Astrocyte (in vitro differentiated cells and primary cell): ENCODE measurements around the gene SKIL. TPM values are rescaled to one million over a fixed set of nuclear protein-coding genes. Genes with fewer than 3 reads are reported as not detected.

Experiments used
- DNase-seq: peaks from one replicate; pipeline ENCODE4 v3.0.0-alpha.2; 2010; ENCODE audit warnings: low read depth
- FAIRE-seq: peaks from 2 replicates; lab custom pipeline; 2011; peaks lifted over from hg19 to GRCh38; lab: Jason Lieb, UNC
- H2AFZ ChIP-seq: 2 replicates; pipeline ENCODE4 v1.6.0; 2012; ENCODE audit warnings: low read depth, low read length, inconsistent platforms
- H3K27ac ChIP-seq: 2 replicates; pipeline ENCODE4 v1.5.1; 2011; ENCODE audit warnings: low read depth, low read length, inconsistent platforms
- H3K27me3 ChIP-seq: 2 replicates; pipeline ENCODE4 v1.6.0; 2011; ENCODE audit warnings: low read length, inconsistent platforms; ENCODE audit not compliant: insufficient read depth
- H3K36me3 ChIP-seq: 2 replicates; pipeline ENCODE4 v1.5.1; 2011; ENCODE audit warnings: low read length, inconsistent platforms; ENCODE audit not compliant: insufficient read depth
- H3K4me1 ChIP-seq: 2 replicates; pipeline ENCODE4 v1.5.1; 2011; ENCODE audit warnings: low read length, inconsistent platforms; ENCODE audit not compliant: insufficient read depth
- H3K4me2 ChIP-seq: 2 replicates; pipeline ENCODE4 v1.6.0; 2012; ENCODE audit warnings: low read length, inconsistent platforms
- H3K4me3 ChIP-seq: 2 replicates; pipeline ENCODE4 v1.5.1; 2011; ENCODE audit warnings: low read depth, mild to moderate bottlenecking, low read length, inconsistent platforms; ENCODE audit not compliant: insufficient read depth
- H3K79me2 ChIP-seq: 2 replicates; pipeline ENCODE4 v1.6.0; 2012; ENCODE audit warnings: mild to moderate bottlenecking, low read length, inconsistent platforms; ENCODE audit not compliant: insufficient read depth
- H3K9ac ChIP-seq: 2 replicates; pipeline ENCODE4 v1.6.0; 2012; ENCODE audit warnings: mild to moderate bottlenecking, low read length, inconsistent platforms
- H3K9me3 ChIP-seq: 2 replicates; pipeline ENCODE4 v1.5.1; 2012; ENCODE audit warnings: low read depth, mild to moderate bottlenecking, low read length, inconsistent platforms; ENCODE audit not compliant: insufficient read depth
- H4K20me1 ChIP-seq: 2 replicates; pipeline ENCODE4 v1.6.0; 2012; ENCODE audit warnings: low read length, inconsistent platforms; ENCODE audit not compliant: insufficient read depth
- H3K27ac Mint-ChIP-seq: one replicate; pipeline ENCODE4 v1.8.0; 2021; ENCODE audit warnings: mild to moderate bottlenecking, mixed read lengths; ENCODE audit not compliant: unreplicated experiment
- H3K27me3 Mint-ChIP-seq: one replicate; pipeline ENCODE4 v1.8.0; 2021; ENCODE audit warnings: low read depth, mixed read lengths; ENCODE audit not compliant: unreplicated experiment
- H3K36me3 Mint-ChIP-seq: one replicate; pipeline ENCODE4 v1.8.0; 2021; ENCODE audit warnings: low read depth, mixed read lengths; ENCODE audit not compliant: unreplicated experiment
- H3K4me1 Mint-ChIP-seq: one replicate; pipeline ENCODE4 v1.8.0; 2021; ENCODE audit warnings: low read depth, mixed read lengths; ENCODE audit not compliant: unreplicated experiment
- H3K4me3 Mint-ChIP-seq: one replicate; pipeline ENCODE4 v1.8.0; 2021; ENCODE audit warnings: mild to moderate bottlenecking, moderate library complexity, mixed read lengths; ENCODE audit not compliant: unreplicated experiment
- H3K9me3 Mint-ChIP-seq: one replicate; pipeline ENCODE4 v1.8.0; 2021; ENCODE audit warnings: mild to moderate bottlenecking, mixed read lengths; ENCODE audit not compliant: unreplicated experiment
- EZH2 ChIP-seq: IDR thresholded peaks from 2 replicates; pipeline ENCODE4 v1.6.1; 2012; ENCODE audit warnings: mild to moderate bottlenecking, low read length, inconsistent platforms; ENCODE audit not compliant: insufficient read depth
- total RNA-seq: library from RNA; stranded (reverse); gene quantifications from 2 replicates; pipeline ENCODE4 v1.2.1, GENCODE V29; 2021
- TF ChIP-seq, protein P1 (sequence below): IDR thresholded peaks from 2 replicates; pipeline ENCODE4 v1.5.1; 2011; ENCODE audit warnings: low read depth, mild to moderate bottlenecking, inconsistent platforms, low read length, moderate library complexity; ENCODE audit not compliant: insufficient read depth

Gene SKIL
- total RNA-seq, 1 donor from 2014 or later, result 156 TPM

DNA sequence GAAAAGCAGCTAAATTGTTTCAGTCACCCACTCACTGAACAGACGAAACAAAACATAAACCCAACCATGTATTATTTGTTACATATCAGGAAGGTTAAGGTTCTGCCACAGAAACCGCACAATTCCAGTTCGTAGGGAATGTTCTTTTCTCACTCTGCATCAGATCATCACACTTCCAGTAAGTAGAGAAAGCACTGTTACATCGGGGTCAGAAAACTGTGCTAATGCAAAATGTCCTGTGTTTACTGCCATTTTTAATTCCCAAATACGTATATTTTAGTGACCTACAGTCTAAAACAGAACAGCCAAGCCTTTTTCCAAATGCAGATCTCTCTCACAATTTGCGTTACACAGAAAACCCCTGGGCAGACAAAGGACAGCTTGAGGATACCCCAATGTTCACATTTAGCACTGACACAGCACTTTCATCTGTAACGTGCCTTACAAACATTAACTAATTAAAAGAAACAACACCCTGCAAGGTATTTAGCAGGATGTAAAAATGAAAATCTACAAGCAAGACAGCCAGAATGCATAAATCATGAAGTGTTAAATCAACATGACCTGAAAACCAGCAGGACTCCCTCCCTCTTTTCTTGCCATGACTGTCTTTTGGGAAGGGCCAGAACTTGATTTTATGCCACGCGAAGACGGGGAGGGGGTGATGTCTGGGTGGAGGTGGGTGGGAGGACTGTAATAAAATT lies 34.8 kb upstream of the SKIL start:
- Mint-ChIP-seq H3K4me1 (peaks cover 32% of the 10 kb centered on the region), H3K36me3 (no peaks in the 10 kb centered on the region), H3K27ac (peak overlapping the region; percentile 97), H3K9me3 (peaks cover 3% of the 10 kb centered on the region), H3K27me3 (no peaks in the 10 kb centered on the region), H3K4me3 (no peak overlapping the region)
- peak overlapping the region; percentile 24 for H3K27ac ChIP-seq
- FAIRE-seq (no peak), DNase-seq (no peak)
- H2AFZ ChIP-seq, result peak overlapping the region; percentile 15
- no peak for TF ChIP-seq EZH2
- TF ChIP-seq, protein P1, sequence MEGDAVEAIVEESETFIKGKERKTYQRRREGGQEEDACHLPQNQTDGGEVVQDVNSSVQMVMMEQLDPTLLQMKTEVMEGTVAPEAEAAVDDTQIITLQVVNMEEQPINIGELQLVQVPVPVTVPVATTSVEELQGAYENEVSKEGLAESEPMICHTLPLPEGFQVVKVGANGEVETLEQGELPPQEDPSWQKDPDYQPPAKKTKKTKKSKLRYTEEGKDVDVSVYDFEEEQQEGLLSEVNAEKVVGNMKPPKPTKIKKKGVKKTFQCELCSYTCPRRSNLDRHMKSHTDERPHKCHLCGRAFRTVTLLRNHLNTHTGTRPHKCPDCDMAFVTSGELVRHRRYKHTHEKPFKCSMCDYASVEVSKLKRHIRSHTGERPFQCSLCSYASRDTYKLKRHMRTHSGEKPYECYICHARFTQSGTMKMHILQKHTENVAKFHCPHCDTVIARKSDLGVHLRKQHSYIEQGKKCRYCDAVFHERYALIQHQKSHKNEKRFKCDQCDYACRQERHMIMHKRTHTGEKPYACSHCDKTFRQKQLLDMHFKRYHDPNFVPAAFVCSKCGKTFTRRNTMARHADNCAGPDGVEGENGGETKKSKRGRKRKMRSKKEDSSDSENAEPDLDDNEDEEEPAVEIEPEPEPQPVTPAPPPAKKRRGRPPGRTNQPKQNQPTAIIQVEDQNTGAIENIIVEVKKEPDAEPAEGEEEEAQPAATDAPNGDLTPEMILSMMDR, result no peak
- peaks cover 15% of the 10 kb centered on the region for H3K4me1 ChIP-seq
- no peaks in the 10 kb centered on the region for H3K9me3 ChIP-seq
- no peak overlapping the region for H3K4me3 ChIP-seq
- H3K9ac ChIP-seq, result peak overlapping the region; percentile 56
- no peaks in the 10 kb centered on the region for H3K36me3 ChIP-seq
- H3K27me3 ChIP-seq, result no peaks in the 10 kb centered on the region
- no peaks in the 10 kb centered on the region for H4K20me1 ChIP-seq
- H3K4me2 ChIP-seq, result peak overlapping the region; percentile 69
- H3K79me2 ChIP-seq, result no peaks in the 10 kb centered on the region

DNA sequence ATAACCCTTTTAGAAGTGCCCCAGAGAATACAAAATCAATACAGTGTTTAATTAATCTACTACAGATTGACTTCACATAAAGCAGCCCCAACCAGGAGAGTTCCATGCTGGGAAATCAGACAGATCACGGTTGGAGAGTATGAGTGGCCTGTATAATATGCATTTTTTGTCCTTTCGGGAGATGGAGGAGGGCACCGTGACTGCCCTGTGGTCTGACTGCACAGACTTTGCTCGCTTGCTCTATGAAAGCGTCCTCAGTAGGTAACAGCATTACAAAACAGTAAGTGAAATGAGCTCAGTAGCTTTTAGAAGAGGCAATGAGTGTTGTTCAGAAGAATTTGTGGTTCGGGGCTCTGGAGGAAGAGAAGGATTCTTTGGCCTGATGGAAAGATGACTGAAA lies 34.2 kb upstream of the SKIL start:
- Histone ChIP-seq H3K27me3 (no peaks in the 10 kb centered on the region), H3K36me3 (no peaks in the 10 kb centered on the region), H3K9me3 (no peaks in the 10 kb centered on the region), H2AFZ (no peak overlapping the region), H3K27ac (peak overlapping the region; percentile 24), H3K4me1 (peaks cover 15% of the 10 kb centered on the region), H3K4me3 (no peak overlapping the region), H3K4me2 (peak overlapping the region; percentile 69), H3K9ac (peak overlapping the region; percentile 56), H4K20me1 (no peaks in the 10 kb centered on the region), H3K79me2 (no peaks in the 10 kb centered on the region)
- Mint-ChIP-seq H3K4me1 (peaks cover 32% of the 10 kb centered on the region), H3K27me3 (no peaks in the 10 kb centered on the region), H3K9me3 (peaks cover 8% of the 10 kb centered on the region), H3K27ac (peak overlapping the region; percentile 97), H3K4me3 (peak overlapping the region; percentile 47), H3K36me3 (no peaks in the 10 kb centered on the region)
- DNase-seq (peak; percentile 66), FAIRE-seq (no peak)
- TF ChIP-seq, protein P1, result no peak
- no peak for TF ChIP-seq EZH2

DNA sequence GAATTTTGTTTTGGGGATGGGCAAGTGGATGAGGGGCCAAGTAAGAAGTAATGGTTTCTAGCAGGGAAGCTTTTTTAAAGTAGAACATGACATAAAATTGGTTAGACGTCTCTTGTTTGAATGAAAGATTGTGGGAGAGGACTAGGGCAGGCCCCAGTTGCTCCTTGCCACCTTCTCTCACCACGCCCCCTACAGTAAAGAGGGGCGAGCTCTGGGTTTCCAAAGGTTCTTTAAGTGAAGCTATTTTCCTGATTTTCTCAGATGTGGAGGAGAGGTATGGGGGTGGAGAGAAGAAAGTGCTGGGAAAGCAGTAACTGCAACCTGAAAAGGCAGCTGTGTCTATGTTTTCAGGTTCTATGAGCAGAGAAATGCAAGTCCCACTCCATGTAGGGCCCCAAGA lies 32.6 kb upstream of the SKIL start:
- H3K4me1 Mint-ChIP-seq, result peaks cover 32% of the 10 kb centered on the region
- Histone ChIP-seq H3K9me3 (no peaks in the 10 kb centered on the region), H4K20me1 (no peaks in the 10 kb centered on the region), H3K79me2 (no peaks in the 10 kb centered on the region), H3K4me3 (no peak overlapping the region), H2AFZ (no peak overlapping the region), H3K27me3 (no peaks in the 10 kb centered on the region), H3K4me1 (peaks cover 15% of the 10 kb centered on the region), H3K9ac (no peak overlapping the region), H3K36me3 (no peaks in the 10 kb centered on the region), H3K27ac (no peak overlapping the region), H3K4me2 (no peak overlapping the region)
- peaks cover 10% of the 10 kb centered on the region for H3K9me3 Mint-ChIP-seq
- DNase-seq (no peak), FAIRE-seq (no peak)
- peak overlapping the region; percentile 87 for H3K27ac Mint-ChIP-seq
- TF ChIP-seq, protein P1, result no peak
- no peak for TF ChIP-seq EZH2
- H3K4me3 Mint-ChIP-seq, result no peak overlapping the region
- H3K27me3 Mint-ChIP-seq, result no peaks in the 10 kb centered on the region
- H3K36me3 Mint-ChIP-seq, result no peaks in the 10 kb centered on the region
